CD4-positive, alpha-beta T cell treated with Interleukin-10 for 1 hour (primary cell): ENCODE measurements around the gene SLC34A2.
A peak's percentile ranks its signal among the peaks of the same experiment; 100 is the strongest.
"Not testable (repeated sequence)": the region's sequence is repeated elsewhere in the genome, so short reads cannot be mapped to it uniquely, and the experiment has no call there.

Source experiments
- DNase-seq: peaks from one replicate; pipeline ENCODE4 v3.0.0-alpha.2; 2020

The SLC34A2 gene

GRCh38 chr4:25661441-25661840 is 5.8 kb downstream of the SLC34A2 start:
- DNase-seq = not testable (repeated sequence)

- DNase-seq = no peak
Observed at GRCh38 chr4:25662306-25662705, 6.7 kb downstream of the SLC34A2 start.

GRCh38 chr4:25663781-25664180 is 8.1 kb downstream of the SLC34A2 start:
- no peak for DNase-seq

GRCh38 chr4:25666031-25666630 is 10.5 kb downstream of the SLC34A2 start:
- no peak for DNase-seq

- DNase-seq = no peak
Observed at GRCh38 chr4:25667931-25668557, 12.4 kb downstream of the SLC34A2 start.

- no peak for DNase-seq
Observed at GRCh38 chr4:25670991-25671390, 15.3 kb downstream of the SLC34A2 start.

GRCh38 chr4:25672756-25673155 is 17.1 kb downstream of the SLC34A2 start:
- DNase-seq = no peak

- DNase-seq = no peak
Observed at GRCh38 chr4:25674386-25674785, 18.7 kb downstream of the SLC34A2 start.

- no peak for DNase-seq
Observed at GRCh38 chr4:25676221-25676620, 20.6 kb downstream of the SLC34A2 start.

GRCh38 chr4:25677157-25677556 is 21.5 kb downstream of the SLC34A2 start:
- DNase-seq = no peak

- no peak for DNase-seq
Observed at GRCh38 chr4:25677943-25678342, 22.3 kb downstream of the SLC34A2 start.

GRCh38 chr4:25687773-25688172 is 32.1 kb downstream of the SLC34A2 start:
- peak; percentile 21 for DNase-seq

GRCh38 chr4:25694466-25694865 is 38.8 kb downstream of the SLC34A2 start:
- no peak for DNase-seq

- no peak for DNase-seq
Observed at GRCh38 chr4:25696409-25696808, 40.8 kb downstream of the SLC34A2 start.

GRCh38 chr4:25697516-25697915 is 41.9 kb downstream of the SLC34A2 start:
- no peak for DNase-seq

GRCh38 chr4:25700661-25701060 is 45.0 kb downstream of the SLC34A2 start:
- DNase-seq = no peak

GRCh38 chr4:25702848-25703247 is 47.2 kb downstream of the SLC34A2 start:
- DNase-seq = no peak

- no peak for DNase-seq
Observed at GRCh38 chr4:25703731-25704388, 48.2 kb downstream of the SLC34A2 start.

GRCh38 chr4:25704516-25704915 is 48.9 kb downstream of the SLC34A2 start:
- DNase-seq = no peak

- DNase-seq = no peak
Observed at GRCh38 chr4:25710637-25711036, 55.0 kb downstream of the SLC34A2 start.

- no peak for DNase-seq
Observed at GRCh38 chr4:25712611-25713010, 57.0 kb downstream of the SLC34A2 start.

GRCh38 chr4:25713812-25714211 is 58.2 kb downstream of the SLC34A2 start:
- DNase-seq = no peak

- no peak for DNase-seq
Observed at GRCh38 chr4:25722964-25723363, 67.3 kb downstream of the SLC34A2 start.

GRCh38 chr4:25723409-25723808 is 67.8 kb downstream of the SLC34A2 start:
- no peak for DNase-seq

- no peak for DNase-seq
Observed at GRCh38 chr4:25725870-25726269, 70.2 kb downstream of the SLC34A2 start.
